Femur (tissue), 1 donor: ENCODE results near the gene MAST2.
A peak's percentile ranks its signal among the peaks of the same experiment; 100 is the strongest.

Experiments used
- DNase-seq: peaks from one replicate; pipeline ENCODE4 v3.0.0-alpha.2; 2017

MAST2 gene

GRCh38 chr1:45803299-45803780, at the start of gene MAST2:
Gene MAST2 (plus strand): TSS chr1:45803612. CDS start chr1:45803896, 284 bp downstream.
- peak; percentile 94 for DNase-seq

- DNase-seq: no peak
These were observed 47.7 kb upstream of the MAST2 start for GRCh38 chr1:45755697-45756096.

- DNase-seq: no peak
These were observed 41.1 kb upstream of the MAST2 start for GRCh38 chr1:45762291-45762690.

- DNase-seq: no peak
These were observed 37.2 kb upstream of the MAST2 start for GRCh38 chr1:45765999-45766792.

GRCh38 chr1:45767035-45767434, 36.4 kb upstream of the MAST2 start:
- DNase-seq: no peak

- DNase-seq: peak; percentile 46
These were observed 34.0 kb upstream of the MAST2 start for GRCh38 chr1:45769261-45769932.

- no peak for DNase-seq
These were observed 30.4 kb upstream of the MAST2 start for GRCh38 chr1:45772971-45773370.

- no peak for DNase-seq
These were observed 27.6 kb upstream of the MAST2 start for GRCh38 chr1:45775794-45776193.

- no peak for DNase-seq
These were observed 17.8 kb upstream of the MAST2 start for GRCh38 chr1:45785583-45785982.

GRCh38 chr1:45787905-45788304, 15.5 kb upstream of the MAST2 start:
- no peak for DNase-seq

GRCh38 chr1:45789601-45790000, 13.8 kb upstream of the MAST2 start:
- DNase-seq: no peak

- no peak for DNase-seq
These were observed 10.7 kb upstream of the MAST2 start for GRCh38 chr1:45792744-45793143.

- DNase-seq: no peak
These were observed 9.3 kb upstream of the MAST2 start for GRCh38 chr1:45793942-45794604.

- no peak for DNase-seq
These were observed 7.0 kb upstream of the MAST2 start for GRCh38 chr1:45796381-45796780.

- no peak for DNase-seq
These were observed 6.5 kb upstream of the MAST2 start for GRCh38 chr1:45796946-45797345.

GRCh38 chr1:45800899-45801298, 2.5 kb upstream of the MAST2 start:
- DNase-seq: no peak

GRCh38 chr1:45802343-45803298, 791 bp upstream of the MAST2 start:
- peak; percentile 90 for DNase-seq

GRCh38 chr1:45803781-45804668, 613 bp downstream of the MAST2 start:
- peak; percentile 56 for DNase-seq

- no peak for DNase-seq
These were observed 1.2 kb downstream of the MAST2 start for GRCh38 chr1:45804669-45804969.

GRCh38 chr1:45806129-45806528, 2.7 kb downstream of the MAST2 start:
- DNase-seq: no peak

GRCh38 chr1:45809761-45810160, 6.3 kb downstream of the MAST2 start:
- no peak for DNase-seq

GRCh38 chr1:45814776-45815175, 11.4 kb downstream of the MAST2 start:
- no peak for DNase-seq
